ENCODE data around the gene BAIAP2L1.

GRCh38 chr7:98354052-98354451, 46.8 kb downstream of the BAIAP2L1 start:
- TF ChIP-seq ZNF274 (IDR thresholded peaks at IDR 0.05; ENCODE audit: low read depth, low read length) (no peak), YY1 (IDR thresholded peaks at IDR 0.05; ENCODE audit: insufficient read depth, insufficient read length) (no peak)
